HG02981 (cell line): ENCODE data around the gene MEF2A.

ENCODE experiments used
- ATAC-seq: cut with Tn5 transposase; IDR thresholded peaks from one replicate; pipeline ENCODE4 v1.9.1; 2021; ENCODE audit warnings: mild to moderate bottlenecking, moderate library complexity; ENCODE audit not compliant: unreplicated experiment

The MEF2A gene

GRCh38 chr15:99753066-99753465, 187.3 kb downstream of the MEF2A start:
- ATAC-seq = no peak

- peak; percentile 90 for ATAC-seq
Measured at GRCh38 chr15:99755692-99756409, 190.1 kb downstream of the MEF2A start.

GRCh38 chr15:99762288-99762687, 196.5 kb downstream of the MEF2A start:
- no peak for ATAC-seq

GRCh38 chr15:99763827-99764226, 198.0 kb downstream of the MEF2A start:
- ATAC-seq = peak; percentile 85

GRCh38 chr15:99764522-99764921, 198.7 kb downstream of the MEF2A start:
- ATAC-seq = no peak
